GM12878 (cell line): Measurements from ENCODE around the gene RAB3A. TPM values are rescaled to one million over a fixed set of nuclear protein-coding genes. Genes with fewer than 3 reads are reported as not detected.

Source experiments
- BACH1 ChIP-seq: fragments of 450-650 bp; IDR thresholded peaks from 2 replicates; pipeline ENCODE4 v1.6.1; 2017; ENCODE audit warnings: mild to moderate bottlenecking, borderline replicate concordance
- EP300 ChIP-seq, 2 experiments: fragments of 150-350 bp in 1 of 2; IDR thresholded peaks; 2 replicates each; pipeline ENCODE4 v1.6.1; 2011 to 2012; ENCODE audit warnings: low read depth in 2 of 2, low read length in 2 of 2, borderline replicate concordance in 1 of 2, improper control_type of control experiment in 1 of 2, inconsistent platforms in 1 of 2; ENCODE audit not compliant: control insufficient read depth in 1 of 2
- ETV6 ChIP-seq, 2 experiments: fragments of 450-650 bp in 1 of 2; IDR thresholded peaks in 1 of 2; conservative IDR thresholded peaks in 1 of 2; 2 replicates each; pipeline ENCODE4 v1.6.1; 2014; ENCODE audit warnings: antibody characterized with exemption in 1 of 2, borderline replicate concordance in 1 of 2, low read depth in 1 of 2, mild to moderate bottlenecking in 1 of 2, moderate library complexity in 1 of 2
- GABPA ChIP-seq: IDR thresholded peaks from 2 replicates; pipeline ENCODE4 v1.6.1; 2014; ENCODE audit warnings: antibody characterized with exemption, low read depth, mild to moderate bottlenecking, inconsistent platforms
- IKZF2 ChIP-seq, 2 experiments: fragments of 450-650 bp; IDR thresholded peaks; 2 replicates each; pipeline ENCODE4 v1.6.1; 2017; ENCODE audit warnings: mild to moderate bottlenecking in 2 of 2, moderate library complexity in 2 of 2
- JUNB ChIP-seq: IDR thresholded peaks from 2 replicates; pipeline ENCODE4 v1.6.1; 2016; ENCODE audit warnings: antibody characterized with exemption, mild to moderate bottlenecking
- KLF5 ChIP-seq: fragments of 450-650 bp; IDR thresholded peaks from 2 replicates; pipeline ENCODE4 v1.6.1; 2014; ENCODE audit warnings: mild to moderate bottlenecking; ENCODE audit not compliant: partially characterized antibody
- MEF2A ChIP-seq: IDR thresholded peaks from 2 replicates; pipeline ENCODE4 v1.6.1; 2011; ENCODE audit warnings: low read depth, mild to moderate bottlenecking, low read length, moderate library complexity; ENCODE audit not compliant: insufficient read depth
- MLLT1 ChIP-seq: fragments of 450-650 bp; IDR thresholded peaks from 2 replicates; pipeline ENCODE4 v1.6.1; 2016; ENCODE audit warnings: mild to moderate bottlenecking
- NR2C1 ChIP-seq: fragments of 450-650 bp; IDR thresholded peaks from 2 replicates; pipeline ENCODE4 v1.6.1; 2017; ENCODE audit warnings: antibody characterized with exemption, mild to moderate bottlenecking, moderate library complexity
- PAX5 ChIP-seq: IDR thresholded peaks from 2 replicates; pipeline ENCODE4 v1.6.1; 2011; ENCODE audit warnings: low read depth, low read length, borderline replicate concordance
- PKNOX1 ChIP-seq: fragments of 450-650 bp; IDR thresholded peaks from 2 replicates; pipeline ENCODE4 v1.6.1; 2016; ENCODE audit warnings: mild to moderate bottlenecking
- POLR2A ChIP-seq: IDR thresholded peaks from 2 replicates; pipeline ENCODE4 v1.6.1; 2011; ENCODE audit warnings: low read depth, mild to moderate bottlenecking, low read length
- POLR2AphosphoS2 ChIP-seq: IDR thresholded peaks from 2 replicates; pipeline ENCODE4 v1.6.1; 2011; ENCODE audit warnings: low read depth, mild to moderate bottlenecking, low read length, improper control_type of control experiment, moderate library complexity
- POLR2AphosphoS5 ChIP-seq: IDR thresholded peaks from 2 replicates; pipeline ENCODE4 v1.6.1; 2011; ENCODE audit warnings: mild to moderate bottlenecking, low read length, inconsistent platforms
- RBBP5 ChIP-seq: fragments of 200-600 bp; sonication (generic); conservative IDR thresholded peaks from 2 replicates; pipeline ENCODE4 v1.6.1; 2016
- RELB ChIP-seq: fragments of 450-650 bp; IDR thresholded peaks from 2 replicates; pipeline ENCODE4 v1.6.1; 2017; ENCODE audit warnings: low read depth, mild to moderate bottlenecking, moderate library complexity
- RFX5 ChIP-seq: IDR thresholded peaks from 2 replicates; pipeline ENCODE4 v1.6.1; 2011; ENCODE audit warnings: low read depth, low read length, improper control_type of control experiment
- SMC3 ChIP-seq: IDR thresholded peaks from 2 replicates; pipeline ENCODE4 v1.6.1; 2011; ENCODE audit warnings: low read length, improper control_type of control experiment, borderline replicate concordance
- SP1 ChIP-seq: IDR thresholded peaks from one replicate; pipeline ENCODE4 v1.6.1; 2011; ENCODE audit warnings: low read depth, low read length
- SPI1 ChIP-seq: IDR thresholded peaks from 2 replicates; pipeline ENCODE4 v1.6.1; 2011; ENCODE audit warnings: low read depth, mild to moderate bottlenecking, low read length, moderate library complexity, borderline replicate concordance; ENCODE audit not compliant: insufficient read depth
- TARDBP ChIP-seq: IDR thresholded peaks from 2 replicates; pipeline ENCODE4 v1.6.1; 2016; ENCODE audit warnings: borderline replicate concordance
- TBL1XR1 ChIP-seq: IDR thresholded peaks from 2 replicates; pipeline ENCODE4 v1.6.1; 2012; ENCODE audit warnings: low read depth, low read length, improper control_type of control experiment
- ZBTB4 ChIP-seq: fragments of 450-650 bp; formaldehyde crosslinking; IDR thresholded peaks from 2 replicates; pipeline ENCODE4 v1.4.0; 2022; ENCODE audit warnings: mild to moderate bottlenecking, moderate library complexity
- polyA plus RNA-seq, 11 experiments: library from polyadenylated mRNA; depleted of rRNA in 4 of 11; unstranded in 6 of 11; stranded (reverse) in 5 of 11; fragments of >200 nt; fragmentation: Nextera tagmentation in 4 of 11; fragmentation: Illumina TruSeq in 1 of 11; extraction: Ambion mirVana in 4 of 11; extraction: Trizol in 1 of 11; gene quantifications; 1 replicate in 1 of 11; 2 replicates in 10 of 11; pipeline versions ENCODE4 v1.2.1 to v1.2.3, GENCODE V29; 2011 to 2016; ENCODE audit warnings: inconsistent platforms in 2 of 11, missing spikeins in 2 of 11, low read depth in 1 of 11
- total RNA-seq, 4 experiments: library from RNA; depleted of rRNA in 3 of 4; stranded (reverse); fragments of >200 nt in 3 of 4; fragmentation: Illumina TruSeq in 1 of 4; extraction: Trizol in 1 of 4; gene quantifications; 2 replicates each; pipeline versions ENCODE4 v1.2.1 to v1.2.3, GENCODE V29; 2013 to 2021

Gene RAB3A
- total and polyA plus RNA-seq, 10 of the 15 experiments (the other 5 are each of a cell fraction or from before 2014, with no cell fraction given), result 0.07 to 3.5 (median 1.2) TPM; not detected in 1

- peak; percentile 66 for TF ChIP-seq PKNOX1
- TF ChIP-seq TBL1XR1, result no peak
- peak; percentile 57; the same call in 1 of the 2 replicates for TF ChIP-seq RFX5
- TF ChIP-seq JUNB, result no peak
- peak; percentile 50; the same call in 1 of the 2 replicates for TF ChIP-seq PAX5
- peak; percentile 38 for TF ChIP-seq KLF5
- peak; percentile 44 for TF ChIP-seq SP1
- TF ChIP-seq TARDBP, result peak; percentile 60; the same call in 1 of the 2 replicates
- TF ChIP-seq POLR2AphosphoS5, result peak; percentile 63; the same call in 1 of the 2 replicates
- 0 out of 2 replicates have a peak, but pooled peaks have one; percentile 15 for TF ChIP-seq MEF2A
- no peak; a peak in 1 of 4 replicates for TF ChIP-seq IKZF2 (IDR thresholded peaks at IDR 0.05)
- peak; percentile 56; the same call in 1 of the 2 replicates for TF ChIP-seq MLLT1
- no peak for TF ChIP-seq RBBP5
- TF ChIP-seq SPI1, result peak; percentile 98
- TF ChIP-seq NR2C1, result peak; percentile 35; the same call in 1 of the 2 replicates
- TF ChIP-seq BACH1, result 0 out of 2 replicates have a peak, but pooled peaks have one; percentile 10
- peak in 1 of 2 experiments; percentile 15; a peak in 1 of 4 replicates for TF ChIP-seq ETV6 (conservative IDR thresholded peaks at IDR 0.05 in 1 of 2, IDR thresholded peaks at IDR 0.05 in 1 of 2; ENCODE audit: borderline replicate concordance in 1 of 2, low read depth in 1 of 2)
- TF ChIP-seq GABPA, result no peak; the same call in 1 of the 2 replicates
- peak; percentile 57; the same call in 1 of the 2 replicates for TF ChIP-seq RELB
- TF ChIP-seq EP300 (IDR thresholded peaks at IDR 0.05; ENCODE audit: borderline replicate concordance in 1 of 2, control insufficient read depth in 1 of 2, low read depth in 2 of 2, low read length in 2 of 2), result peak in 1 of 2 experiments; percentile 7; a peak in 1 of 4 replicates
- TF ChIP-seq POLR2AphosphoS2, result 0 out of 2 replicates have a peak, but pooled peaks have one; percentile 36
- peak; percentile 68 for TF ChIP-seq POLR2A
- no peak for TF ChIP-seq ZBTB4
- TF ChIP-seq SMC3, result peak; percentile 36; the same call in 1 of the 2 replicates
These were observed 51.4 kb downstream of the RAB3A start (continued) for GRCh38 chr19:18152442-18152816.
